GM12878 (cell line): ENCODE data around the gene PHF21B.

ENCODE experiments used
- BCLAF1 ChIP-seq: fragments of 450-650 bp; IDR thresholded peaks from 2 replicates; pipeline ENCODE4 v1.6.1; 2017; ENCODE audit warnings: antibody characterized with exemption, mild to moderate bottlenecking, moderate library complexity
- CBFB ChIP-seq: IDR thresholded peaks from 2 replicates; pipeline ENCODE4 v1.6.1; 2016; ENCODE audit warnings: antibody characterized with exemption, low read depth
- CTCF ChIP-seq, 3 experiments: IDR thresholded peaks in 2 of 3; conservative IDR thresholded peaks in 1 of 3; 2 replicates each; pipeline ENCODE4 v1.5.1; 2011; ENCODE audit warnings: low read depth in 3 of 3, low read length in 3 of 3, mild to moderate bottlenecking in 3 of 3, control low read depth in 2 of 3, moderate library complexity in 2 of 3, inconsistent platforms in 1 of 3, mixed read lengths in 1 of 3; ENCODE audit not compliant: control insufficient read depth in 2 of 3, insufficient read depth in 1 of 3; ENCODE audit errors: extremely low read depth in 1 of 3
- EP300 ChIP-seq, 2 experiments: fragments of 150-350 bp in 1 of 2; IDR thresholded peaks; 2 replicates each; pipeline ENCODE4 v1.6.1; 2011 to 2012; ENCODE audit warnings: low read depth in 2 of 2, low read length in 2 of 2, borderline replicate concordance in 1 of 2, improper control_type of control experiment in 1 of 2, inconsistent platforms in 1 of 2; ENCODE audit not compliant: control insufficient read depth in 1 of 2
- LARP7 ChIP-seq: fragments of 450-650 bp; IDR thresholded peaks from 2 replicates; pipeline ENCODE4 v1.6.1; 2017; ENCODE audit warnings: mild to moderate bottlenecking
- MAX ChIP-seq: IDR thresholded peaks from 2 replicates; pipeline ENCODE4 v1.6.1; 2012; ENCODE audit warnings: low read depth, low read length, improper control_type of control experiment
- MYB ChIP-seq: fragments of 150-350 bp; IDR thresholded peaks from 2 replicates; pipeline ENCODE4 v1.6.1; 2014; ENCODE audit warnings: mild to moderate bottlenecking, low read depth, low read length, borderline replicate concordance
- NFIC ChIP-seq: IDR thresholded peaks from 2 replicates; pipeline ENCODE4 v1.6.1; 2012; ENCODE audit warnings: low read depth, mild to moderate bottlenecking, inconsistent platforms, low read length, moderate library complexity
- POLR2A ChIP-seq: IDR thresholded peaks from 2 replicates; pipeline ENCODE4 v1.6.1; 2011; ENCODE audit warnings: low read depth, mild to moderate bottlenecking, low read length
- POLR2AphosphoS5 ChIP-seq: IDR thresholded peaks from 2 replicates; pipeline ENCODE4 v1.6.1; 2011; ENCODE audit warnings: mild to moderate bottlenecking, low read length, inconsistent platforms
- REST ChIP-seq: IDR thresholded peaks from 2 replicates; pipeline ENCODE4 v1.6.1; 2012; ENCODE audit warnings: mild to moderate bottlenecking, low read depth, low read length
- RUNX3 ChIP-seq: IDR thresholded peaks from 2 replicates; pipeline ENCODE4 v1.6.1; 2012; ENCODE audit warnings: low read length, inconsistent platforms
- TF ChIP-seq, protein P1 (sequence below): IDR thresholded peaks from 2 replicates; pipeline ENCODE4 v1.6.1; 2011; ENCODE audit warnings: low read depth, mild to moderate bottlenecking, low read length, moderate library complexity, borderline replicate concordance; ENCODE audit errors: extremely low read depth

DNA sequence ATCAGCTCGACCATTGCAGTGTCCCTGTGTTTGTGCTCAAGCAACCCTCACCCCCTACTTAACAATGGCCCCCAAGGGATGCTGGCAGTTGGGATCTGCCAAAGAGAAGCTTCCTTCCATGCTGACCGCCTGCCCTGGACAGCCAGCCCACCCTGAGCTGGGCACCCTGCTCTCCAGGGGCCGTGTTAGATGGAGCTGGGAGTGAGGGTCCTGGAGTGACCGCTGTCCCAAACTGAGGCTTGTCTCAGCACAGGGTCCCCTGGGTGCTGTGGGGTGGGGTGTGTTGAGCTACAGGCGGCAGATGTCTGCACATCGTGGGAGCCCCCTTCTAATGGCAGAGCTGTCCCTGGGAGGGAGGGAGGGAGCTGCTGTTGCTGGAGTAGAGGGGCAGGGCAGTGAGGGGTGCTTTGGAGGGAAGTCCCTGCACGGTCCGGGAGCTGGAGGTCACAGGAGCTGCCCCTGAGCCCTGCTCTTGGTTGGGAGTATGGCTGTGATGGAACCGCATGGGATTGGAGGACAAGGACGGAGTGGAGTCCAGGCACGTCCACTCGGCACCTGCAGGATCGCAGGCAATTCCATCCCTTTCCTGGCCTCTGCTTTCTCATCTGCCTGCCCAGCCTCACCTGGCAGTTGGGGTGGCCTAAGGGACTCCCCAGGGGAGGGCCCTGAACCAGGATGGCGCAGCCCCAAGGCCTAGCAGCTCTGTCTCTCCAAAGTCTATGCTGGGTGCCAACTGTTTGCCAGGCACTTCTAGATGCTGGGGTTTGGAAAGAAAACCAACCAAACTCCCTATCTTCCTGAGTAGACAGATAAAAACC, 131.1 kb downstream of the PHF21B start:
- no peak for TF ChIP-seq MAX
- TF ChIP-seq LARP7 = no peak
- TF ChIP-seq EP300 (IDR thresholded peaks at IDR 0.05; ENCODE audit: borderline replicate concordance in 1 of 2, control insufficient read depth in 1 of 2, low read depth in 2 of 2, low read length in 2 of 2) = no peak
- TF ChIP-seq CTCF (IDR thresholded peaks at IDR 0.05 in 2 of 3, conservative IDR thresholded peaks at IDR 0.05 in 1 of 3; ENCODE audit: control insufficient read depth in 2 of 3, extremely low read depth in 1 of 3, insufficient read depth in 1 of 3, low read depth in 3 of 3, low read length in 3 of 3) = no peak
- TF ChIP-seq REST = no peak
- no peak for TF ChIP-seq BCLAF1
- TF ChIP-seq POLR2AphosphoS5 = no peak
- no peak for TF ChIP-seq CBFB
- no peak for TF ChIP-seq RUNX3
- no peak for TF ChIP-seq NFIC
- no peak for TF ChIP-seq MYB
- no peak for TF ChIP-seq POLR2A
- TF ChIP-seq, protein P1, sequence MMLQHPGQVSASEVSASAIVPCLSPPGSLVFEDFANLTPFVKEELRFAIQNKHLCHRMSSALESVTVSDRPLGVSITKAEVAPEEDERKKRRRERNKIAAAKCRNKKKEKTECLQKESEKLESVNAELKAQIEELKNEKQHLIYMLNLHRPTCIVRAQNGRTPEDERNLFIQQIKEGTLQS = no peak
